OCI-LY3 (cell line): ENCODE results near the gene FMN1.

Source experiments
- CTCF ChIP-seq: fragments of 200-600, 300-600 bp; sonication (generic); IDR thresholded peaks from 2 replicates; pipeline ENCODE4 v1.5.1; 2014; ENCODE audit warnings: antibody characterized with exemption, low read length, low read depth
- EZH2phosphoT487 ChIP-seq: fragments of 200-600 bp; shearing (Covaris generic); IDR thresholded peaks from 2 replicates; pipeline ENCODE4 v1.6.1; 2018; ENCODE audit warnings: antibody characterized with exemption, mixed run types, low read depth

- TF ChIP-seq CTCF (no peak), EZH2phosphoT487 (no peak)
Observed at GRCh38 chr15:33126559-33127290, 67.8 kb downstream of the FMN1 start.
